Duodenal mucosa (tissue), 2 donors: Measurements from ENCODE around the gene NUDT3.
"Not testable (repeated sequence)": the region's sequence is repeated elsewhere in the genome, so short reads cannot be mapped to it uniquely, and the experiment has no call there.

Source experiments
- H3K27ac ChIP-seq: one replicate; pipeline ENCODE4 v1.7.0; 2013; ENCODE audit warnings: low read depth, low read length
- H3K27me3 ChIP-seq, 2 donors: one replicate each; pipeline ENCODE4 v1.7.0; 2013; ENCODE audit warnings: low read length in 2 of 2, control low read depth in 1 of 2; ENCODE audit not compliant: insufficient read depth in 2 of 2, control insufficient read depth in 1 of 2
- H3K36me3 ChIP-seq, 2 donors: one replicate each; pipeline ENCODE4 v1.7.0; 2013; ENCODE audit warnings: low read length in 2 of 2, control low read depth in 1 of 2; ENCODE audit not compliant: insufficient read depth in 2 of 2, control insufficient read depth in 1 of 2
- H3K4me1 ChIP-seq, 2 donors: one replicate each; pipeline ENCODE4 v1.7.0; 2013; ENCODE audit warnings: low read length in 2 of 2, control low read depth in 1 of 2; ENCODE audit not compliant: insufficient read depth in 2 of 2, control insufficient read depth in 1 of 2
- H3K4me3 ChIP-seq, 2 donors: one replicate each; pipeline ENCODE4 v1.7.0; 2013; ENCODE audit warnings: low read length in 2 of 2, low read depth in 1 of 2
- H3K9ac ChIP-seq, 2 donors: one replicate each; pipeline ENCODE4 v1.7.0; 2013; ENCODE audit warnings: low read length in 2 of 2, low read depth in 1 of 2
- H3K9me3 ChIP-seq, 2 donors: one replicate each; pipeline ENCODE4 v1.7.0; 2013; ENCODE audit warnings: low read length in 2 of 2, control low read depth in 1 of 2; ENCODE audit not compliant: control insufficient read depth in 1 of 2

NUDT3 gene

DNA sequence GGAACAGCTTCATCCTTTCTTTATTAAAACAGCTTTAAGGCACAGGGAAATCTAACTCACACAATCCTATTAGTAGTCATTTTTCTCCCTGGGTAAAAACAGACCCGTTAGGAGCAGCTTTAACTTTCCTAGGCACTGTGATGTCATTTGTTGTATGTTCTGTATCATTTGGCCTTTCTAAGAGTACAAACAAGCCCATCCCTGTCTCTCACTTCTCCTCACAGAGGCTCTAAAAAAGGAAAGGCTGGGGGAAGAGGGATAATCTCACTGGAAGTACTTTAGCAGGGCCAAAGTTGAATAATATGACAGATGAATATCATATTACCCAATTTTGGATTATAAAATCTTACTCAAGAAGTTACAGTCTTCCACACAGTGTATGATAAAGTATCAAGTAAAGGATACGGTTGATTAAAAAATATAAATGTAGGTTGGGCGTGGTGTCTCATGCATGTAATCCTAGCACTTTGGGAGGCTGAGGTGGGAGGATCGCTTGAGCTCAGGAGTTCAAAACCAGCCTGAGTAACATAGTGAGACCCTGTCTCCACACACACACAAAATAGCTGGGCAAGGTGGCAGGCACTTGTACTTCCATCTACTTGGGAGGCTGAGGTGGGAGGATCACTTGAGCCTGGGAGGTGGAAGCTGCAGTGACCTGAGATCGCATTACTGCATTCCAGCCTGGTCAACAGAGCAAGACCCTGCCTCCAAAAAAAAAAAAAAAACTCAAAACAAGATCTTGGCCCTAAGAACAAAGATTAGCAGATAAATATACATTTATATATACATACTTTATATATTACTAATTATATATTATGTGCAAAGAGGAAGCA lies 7.9 kb downstream of the NUDT3 start:
- Histone ChIP-seq H3K27ac (no peak overlapping the region), H3K4me1 (peaks cover 18 to 19% of the 10 kb centered on the region in 2 donors), H3K36me3 (no peaks in the 10 kb centered on the region), H3K4me3 (no peak overlapping the region), H3K27me3 (no peaks in the 10 kb centered on the region), H3K9me3 (no peaks in the 10 kb centered on the region), H3K9ac (no peak overlapping the region)

GRCh38 chr6:34383656-34384320 lies 8.7 kb downstream of the NUDT3 start:
- H3K27me3 ChIP-seq = no peaks in the 10 kb centered on the region
- no peaks in the 10 kb centered on the region for H3K36me3 ChIP-seq
- H3K27ac ChIP-seq = peak overlapping the region; percentile 25
- no peak overlapping the region for H3K4me3 ChIP-seq
- peaks cover 18 to 19% of the 10 kb centered on the region in 2 donors for H3K4me1 ChIP-seq
- H3K9ac ChIP-seq = no peak overlapping the region
- H3K9me3 ChIP-seq = no peaks in the 10 kb centered on the region

DNA sequence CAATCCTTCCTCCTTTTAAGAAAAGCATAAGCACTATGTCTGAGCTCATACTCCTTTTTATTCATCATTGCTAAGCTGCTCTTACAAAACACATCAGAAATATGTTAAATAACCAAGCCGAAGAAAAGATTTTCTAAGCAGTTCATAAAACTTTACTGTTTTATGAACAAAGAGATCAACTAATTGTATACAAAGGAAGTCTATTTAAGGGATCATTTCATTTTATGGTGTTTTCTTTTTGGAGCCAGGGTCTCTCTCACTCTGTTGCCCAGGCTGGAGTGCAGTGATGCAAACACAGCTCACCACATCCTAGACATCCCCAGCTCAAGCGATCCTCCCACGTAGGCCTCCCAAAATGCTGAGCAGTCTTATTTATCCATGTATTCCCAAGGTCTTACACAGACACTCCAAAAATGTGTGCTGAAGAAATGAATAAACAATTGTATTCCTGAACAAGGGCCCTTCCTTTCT lies 9.3 kb downstream of the NUDT3 start:
- Histone ChIP-seq H3K4me3 (no peak overlapping the region), H3K27ac (peak overlapping the region; percentile 25), H3K9me3 (no peaks in the 10 kb centered on the region), H3K9ac (no peak overlapping the region), H3K36me3 (no peaks in the 10 kb centered on the region), H3K27me3 (no peaks in the 10 kb centered on the region), H3K4me1 (peaks cover 18 to 19% of the 10 kb centered on the region in 2 donors)

DNA sequence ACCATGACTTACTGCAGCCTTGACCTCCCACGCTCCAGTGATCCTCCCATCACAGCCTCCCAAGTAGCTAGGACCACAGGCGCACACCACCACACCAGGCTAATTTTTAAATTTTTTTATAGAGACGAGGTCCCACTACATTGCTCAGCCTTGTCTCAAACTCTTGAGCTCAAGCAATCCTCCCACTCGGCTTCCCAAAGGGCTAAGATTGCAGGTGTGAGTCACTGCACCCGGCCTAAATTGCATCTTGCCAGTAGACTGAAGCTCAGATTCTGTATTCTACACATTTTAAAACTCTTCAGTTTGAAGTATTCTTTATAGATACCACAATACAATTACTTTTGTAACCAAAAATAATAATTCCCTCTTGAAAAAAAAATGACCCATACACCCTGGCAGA lies 11.4 kb downstream of the NUDT3 start:
- H3K4me3 ChIP-seq = no peak overlapping the region
- H3K36me3 ChIP-seq = no peaks in the 10 kb centered on the region
- no peak overlapping the region for H3K9ac ChIP-seq
- H3K27ac ChIP-seq = no peak overlapping the region
- peaks cover 13 to 15% of the 10 kb centered on the region in 2 donors for H3K4me1 ChIP-seq
- H3K9me3 ChIP-seq = no peaks in the 10 kb centered on the region
- H3K27me3 ChIP-seq = no peaks in the 10 kb centered on the region

DNA sequence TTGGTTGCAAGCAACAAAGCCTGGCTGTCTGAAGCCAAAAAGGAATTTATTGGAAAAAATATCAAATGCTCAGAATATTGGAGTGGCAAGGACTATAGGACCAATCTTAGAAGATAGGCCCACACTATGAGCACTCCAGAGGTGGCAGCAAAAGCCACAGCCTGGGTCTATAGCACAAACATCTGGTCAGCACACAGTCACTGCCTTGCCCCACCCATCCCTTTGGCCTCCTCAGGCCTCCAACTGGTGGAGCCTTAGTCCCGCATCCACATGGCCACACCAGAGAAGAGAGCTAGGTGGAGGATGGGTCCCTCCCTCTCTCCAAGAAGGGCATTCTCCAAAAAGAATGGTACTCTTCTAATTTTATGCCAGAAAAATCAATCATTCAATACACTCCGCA lies 14.0 kb downstream of the NUDT3 start:
- Histone ChIP-seq H3K4me1 (no peaks in the 10 kb centered on the region), H3K9me3 (no peaks in the 10 kb centered on the region), H3K4me3 (no peak overlapping the region), H3K27me3 (no peaks in the 10 kb centered on the region), H3K27ac (no peak overlapping the region), H3K36me3 (no peaks in the 10 kb centered on the region), H3K9ac (no peak overlapping the region)

GRCh38 chr6:34377984-34378383 lies 14.5 kb downstream of the NUDT3 start:
- Histone ChIP-seq H3K4me1 (no peaks in the 10 kb centered on the region), H3K27me3 (no peaks in the 10 kb centered on the region), H3K27ac (no peak overlapping the region)

DNA sequence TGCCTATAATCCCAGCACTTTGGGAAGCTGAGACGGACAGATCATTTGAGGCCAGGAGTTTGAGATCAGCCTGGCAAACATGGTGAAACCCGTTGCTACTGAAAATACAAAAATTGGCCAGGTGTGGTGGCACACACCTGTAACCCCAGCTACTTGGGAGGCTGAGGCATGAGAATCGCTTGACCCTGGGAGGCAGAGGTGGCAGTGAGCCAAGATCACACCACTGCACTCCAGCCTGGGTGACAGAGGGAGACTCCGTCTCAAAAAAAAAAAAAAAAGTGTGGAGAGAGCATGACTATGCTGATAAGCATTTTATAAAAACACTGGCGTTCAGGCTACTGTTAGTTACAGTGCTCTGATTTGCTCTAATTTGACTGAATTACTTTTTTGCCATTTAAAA lies 14.9 kb downstream of the NUDT3 start:
- H3K9me3 ChIP-seq, H3K4me1 ChIP-seq, H3K27ac ChIP-seq, H3K9ac ChIP-seq, H3K4me3 ChIP-seq, H3K27me3 ChIP-seq, H3K36me3 ChIP-seq: not testable (repeated sequence)

More at GRCh38 chr6:34377984-34378383, 14.5 kb downstream of the NUDT3 start:
- Histone ChIP-seq H3K9me3 (no peaks in the 10 kb centered on the region), H3K4me3 (no peak overlapping the region), H3K36me3 (no peaks in the 10 kb centered on the region), H3K9ac (no peak overlapping the region)

- Histone ChIP-seq H3K9me3 (no peaks in the 10 kb centered on the region), H3K36me3 (no peaks in the 10 kb centered on the region), H3K27me3 (no peaks in the 10 kb centered on the region), H3K4me3 (no peak overlapping the region), H3K9ac (no peak overlapping the region), H3K27ac (no peak overlapping the region), H3K4me1 (no peaks in the 10 kb centered on the region)
Observed at GRCh38 chr6:34375833-34376232, 16.6 kb downstream of the NUDT3 start.

- Histone ChIP-seq H3K36me3 (no peaks in the 10 kb centered on the region), H3K9me3 (no peaks in the 10 kb centered on the region), H3K27me3 (no peaks in the 10 kb centered on the region), H3K4me1 (no peaks in the 10 kb centered on the region), H3K9ac (no peak overlapping the region), H3K27ac (no peak overlapping the region), H3K4me3 (no peak overlapping the region)
Observed at GRCh38 chr6:34374508-34374907, 18.0 kb downstream of the NUDT3 start.

GRCh38 chr6:34374069-34374468 lies 18.4 kb downstream of the NUDT3 start:
- no peak overlapping the region for H3K27ac ChIP-seq
- no peaks in the 10 kb centered on the region for H3K9me3 ChIP-seq
- H3K4me1 ChIP-seq = no peaks in the 10 kb centered on the region
- no peaks in the 10 kb centered on the region for H3K27me3 ChIP-seq
- H3K4me3 ChIP-seq = no peak overlapping the region
- H3K9ac ChIP-seq = no peak overlapping the region
- no peaks in the 10 kb centered on the region for H3K36me3 ChIP-seq
